Measurements from ENCODE around the gene BRCA1. TPM values are rescaled to one million over a fixed set of nuclear protein-coding genes. Genes with fewer than 3 reads are reported as not detected.
"Not testable (repeated sequence)": the region's sequence is repeated elsewhere in the genome, so short reads cannot be mapped to it uniquely, and the experiment has no call there.

Gene BRCA1
- total RNA-seq, 1 experiment from 2014 or later = 18.1 TPM

GRCh38 chr17:43135454-43135819 lies 10.3 kb upstream of the BRCA1 start:
- POLR2A ChIA-PET = no interaction called here
- no peak overlapping the region for H3K27ac Mint-ChIP-seq (ENCODE audit: low read depth, unreplicated experiment)
- H3K27me3 Mint-ChIP-seq (ENCODE audit: insufficient read depth, unreplicated experiment) = no peaks in the 10 kb centered on the region

GRCh38 chr17:43134774-43135453 lies 9.8 kb upstream of the BRCA1 start:
- ChIA-PET CTCF (no interaction called here), POLR2A (interaction anchor here (1.4 kb wide), 1 partner anchor 37 kb away, joined by 3 read pairs; no protein-coding TSS in a partner anchor)
- Mint-ChIP-seq H3K4me3 (ENCODE audit: unreplicated experiment) (no peak overlapping the region), H3K4me1 (ENCODE audit: insufficient read depth, unreplicated experiment) (no peaks in the 10 kb centered on the region), H3K27me3 (ENCODE audit: insufficient read depth, unreplicated experiment) (no peaks in the 10 kb centered on the region), H3K36me3 (ENCODE audit: insufficient read depth, unreplicated experiment) (peaks cover 38% of the 10 kb centered on the region), H3K27ac (ENCODE audit: low read depth, unreplicated experiment) (no peak overlapping the region), H3K9me3 (ENCODE audit: unreplicated experiment) (no peaks in the 10 kb centered on the region)
- DNase-seq (ENCODE audit: unreplicated experiment) = no peak
- no TSS peak for BruUV-seq (replicated peaks)
- intact Hi-C loops (cut with micrococcal nuclease) = no loop called here
- no peak for TF ChIP-seq CTCF (IDR thresholded peaks at IDR 0.05; ENCODE audit: unreplicated experiment)

More at GRCh38 chr17:43135454-43135819, 10.3 kb upstream of the BRCA1 start:
- CTCF ChIA-PET = no interaction called here
- H3K4me1 Mint-ChIP-seq (ENCODE audit: insufficient read depth, unreplicated experiment) = no peaks in the 10 kb centered on the region
- intact Hi-C loops (cut with micrococcal nuclease) = no loop called here
- TF ChIP-seq CTCF (IDR thresholded peaks at IDR 0.05; ENCODE audit: unreplicated experiment) = no peak
- H3K36me3 Mint-ChIP-seq (ENCODE audit: insufficient read depth, unreplicated experiment) = peaks cover 33% of the 10 kb centered on the region
- BruUV-seq (replicated peaks) = no TSS peak
- no peak for DNase-seq (ENCODE audit: unreplicated experiment)
- no peaks in the 10 kb centered on the region for H3K9me3 Mint-ChIP-seq (ENCODE audit: unreplicated experiment)
- no peak overlapping the region for H3K4me3 Mint-ChIP-seq (ENCODE audit: unreplicated experiment)

GRCh38 chr17:43133439-43133838 lies 8.3 kb upstream of the BRCA1 start:
- peak overlapping the region; percentile 53 for H3K27ac Mint-ChIP-seq (ENCODE audit: low read depth, unreplicated experiment)
- POLR2A ChIA-PET; BruUV-seq (replicated peaks); H3K9me3 Mint-ChIP-seq (ENCODE audit: unreplicated experiment); H3K27me3 Mint-ChIP-seq (ENCODE audit: insufficient read depth, unreplicated experiment); H3K4me3 Mint-ChIP-seq (ENCODE audit: unreplicated experiment); DNase-seq (ENCODE audit: unreplicated experiment); intact Hi-C loops (cut with micrococcal nuclease): not testable (repeated sequence)
- H3K4me1 Mint-ChIP-seq (ENCODE audit: insufficient read depth, unreplicated experiment) = peaks cover 11% of the 10 kb centered on the region
- H3K36me3 Mint-ChIP-seq (ENCODE audit: insufficient read depth, unreplicated experiment) = peaks cover 44% of the 10 kb centered on the region
- CTCF ChIA-PET = interaction anchor here (0.6 kb wide), 1 partner anchor 77 kb away, joined by 3 read pairs; no protein-coding TSS in a partner anchor

- peaks cover 16% of the 10 kb centered on the region for H3K4me1 Mint-ChIP-seq (ENCODE audit: insufficient read depth, unreplicated experiment)
- ChIA-PET CTCF (no interaction called here), POLR2A (no interaction called here)
- no peak overlapping the region for H3K27ac Mint-ChIP-seq (ENCODE audit: low read depth, unreplicated experiment)
- TF ChIP-seq CTCF (IDR thresholded peaks at IDR 0.05; ENCODE audit: unreplicated experiment) = no peak
- H3K27me3 Mint-ChIP-seq (ENCODE audit: insufficient read depth, unreplicated experiment) = no peaks in the 10 kb centered on the region
- intact Hi-C loops (cut with micrococcal nuclease) = no loop called here
- H3K4me3 Mint-ChIP-seq (ENCODE audit: unreplicated experiment) = no peak overlapping the region
- H3K36me3 Mint-ChIP-seq (ENCODE audit: insufficient read depth, unreplicated experiment) = peaks cover 54% of the 10 kb centered on the region
- no peak for DNase-seq (ENCODE audit: unreplicated experiment)
- H3K9me3 Mint-ChIP-seq (ENCODE audit: unreplicated experiment) = no peaks in the 10 kb centered on the region
- no TSS peak for BruUV-seq (replicated peaks)
Measured at GRCh38 chr17:43132117-43132516, 7.0 kb upstream of the BRCA1 start.

Measured in MCF 10A (cell line).